Measurements from ENCODE around the gene CPNE5. TPM values are rescaled to one million over a fixed set of nuclear protein-coding genes. Genes with fewer than 3 reads are reported as not detected.

The CPNE5 gene
- total and polyA plus RNA-seq, 9 of the 15 experiments (the other 6 are each of a cell fraction or from before 2014, with no cell fraction given), result 0.14 to 1.0 (median 0.46) TPM; not detected in 2

- in situ Hi-C loops (cut with MboI) (no loop called here), intact Hi-C loops (cut with micrococcal nuclease) (no loop called here)
- H4K20me1 ChIP-seq (replicated peaks; ENCODE audit: control insufficient read depth, insufficient read depth, low read length), result no peaks in the 10 kb centered on the region
- ATAC-seq (no peak), FAIRE-seq (no peak), DNase-seq (ENCODE audit: extremely low read depth in 1 of 4, low spot score in 3 of 4) (peak in 1 of 4 experiments; percentile 34)
- H2AFZ ChIP-seq (ENCODE audit: low read depth, low read length), result peak overlapping the region; percentile 30; the same call in 1 of the 2 replicates
- no peaks in the 10 kb centered on the region for H3K9me1 ChIP-seq (ENCODE audit: control insufficient read depth, insufficient read depth, low read length)
- H3K4me2 ChIP-seq (ENCODE audit: insufficient read depth, low read length), result no peak overlapping the region
- 57% methylated on average over 7 of the region's 8 CpGs for WGBS (ENCODE audit: insufficient coverage, low coverage, missing lambda C conversion rate)
- H3K27me3 ChIP-seq (ENCODE audit: control insufficient read depth in 2 of 2, insufficient read depth in 2 of 2, low read length in 2 of 2), result no peaks in the 10 kb centered on the region
- TF ChIP-seq ZNF143 (CRISPR knock-in tag; IDR thresholded peaks at IDR 0.05) (peak; percentile 4; the same call in 1 of the 2 replicates), ZNF212 (CRISPR knock-in tag; IDR thresholded peaks at IDR 0.05) (no peak), ZNF140 (CRISPR knock-in tag; IDR thresholded peaks at IDR 0.05) (no peak), CEBPB (tag; IDR thresholded peaks at IDR 0.05) (no peak), NRF1 (conservative IDR thresholded peaks at IDR 0.05 in 1 of 2, IDR thresholded peaks at IDR 0.05 in 1 of 2) (peak; percentile 52 to 57; a peak in 2 of 4 replicates), ZNF121 (CRISPR knock-in tag; conservative IDR thresholded peaks at IDR 0.05) (no peak), GTF2F1 (IDR thresholded peaks at IDR 0.05; ENCODE audit: low read depth, low read length) (no peak)
- H3K9me3 ChIP-seq (replicated peaks; ENCODE audit: control insufficient read depth, insufficient read depth, low read depth, low read length), result no peaks in the 10 kb centered on the region
- peaks cover 28 to 58% of the 10 kb centered on the region in 2 experiments for H3K4me1 ChIP-seq (replicated peaks in 1 of 2; ENCODE audit: control insufficient read depth in 2 of 2, insufficient read depth in 2 of 2, low read length in 2 of 2)
- no peak overlapping the region for H3K9ac ChIP-seq (ENCODE audit: insufficient read depth in 1 of 2, low read depth in 2 of 2, low read length in 2 of 2)
- no peak overlapping the region for H3K27ac ChIP-seq (ENCODE audit: extremely low read depth, low read depth, low read length)
- ChIA-PET POLR2A (interaction anchor here (0.5 to 2.4 kb wide), 3 partner anchors 9 to 49 kb away, joined by 4 to 7 read pairs (median 4); partner anchors contain the start of gene PPIL1), CTCF (ENCODE audit: low intra/inter-chr PET ratio) (no interaction called here)
- H3K36me3 ChIP-seq (ENCODE audit: control insufficient read depth, insufficient read depth, low read length), result no peaks in the 10 kb centered on the region
- no TSS peak for BruUV-seq (replicated peaks)
- H3K4me3 ChIP-seq, result no peak overlapping the region
- H3K79me2 ChIP-seq (ENCODE audit: control insufficient read depth, insufficient read depth, low read length), result no peaks in the 10 kb centered on the region
Observed at GRCh38 chr6:36825994-36826393, 13.2 kb downstream of the CPNE5 start.
